Neural progenitor cell (in vitro differentiated cells): ENCODE data around the gene DMAC2.

Experiments used
- EZH2 ChIP-seq: fragments of 200-600 bp; sonication (generic); IDR thresholded peaks from 2 replicates; pipeline ENCODE4 v1.6.1; 2017; ENCODE audit warnings: antibody characterized with exemption, mild to moderate bottlenecking, moderate library complexity
- EZH2phosphoT487 ChIP-seq: fragments of 200-600 bp; sonication (generic); IDR thresholded peaks from 2 replicates; pipeline ENCODE4 v1.6.1; 2017; ENCODE audit warnings: antibody characterized with exemption
- TF ChIP-seq, protein P1 (sequence below): fragments of 200-600 bp; sonication (generic); IDR thresholded peaks from 2 replicates; pipeline ENCODE4 v1.5.1; 2017; ENCODE audit warnings: antibody characterized with exemption, mild to moderate bottlenecking

DNA sequence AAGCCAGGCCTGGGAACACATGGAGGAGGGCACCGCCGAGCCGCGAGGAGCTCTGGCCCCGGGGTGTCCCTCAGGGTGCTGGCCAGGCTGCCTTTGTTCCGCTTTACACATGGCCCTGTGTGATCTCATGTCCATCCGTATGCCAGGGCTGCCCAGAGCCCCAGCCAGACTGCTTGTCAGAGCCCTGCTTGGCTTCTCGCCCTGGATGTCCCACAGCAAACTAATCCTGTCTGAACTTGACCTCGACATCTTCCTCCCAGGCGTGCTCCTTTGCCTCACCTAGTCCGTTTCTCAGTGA lies 27.8 kb downstream of the DMAC2 start:
- TF ChIP-seq, protein P1, sequence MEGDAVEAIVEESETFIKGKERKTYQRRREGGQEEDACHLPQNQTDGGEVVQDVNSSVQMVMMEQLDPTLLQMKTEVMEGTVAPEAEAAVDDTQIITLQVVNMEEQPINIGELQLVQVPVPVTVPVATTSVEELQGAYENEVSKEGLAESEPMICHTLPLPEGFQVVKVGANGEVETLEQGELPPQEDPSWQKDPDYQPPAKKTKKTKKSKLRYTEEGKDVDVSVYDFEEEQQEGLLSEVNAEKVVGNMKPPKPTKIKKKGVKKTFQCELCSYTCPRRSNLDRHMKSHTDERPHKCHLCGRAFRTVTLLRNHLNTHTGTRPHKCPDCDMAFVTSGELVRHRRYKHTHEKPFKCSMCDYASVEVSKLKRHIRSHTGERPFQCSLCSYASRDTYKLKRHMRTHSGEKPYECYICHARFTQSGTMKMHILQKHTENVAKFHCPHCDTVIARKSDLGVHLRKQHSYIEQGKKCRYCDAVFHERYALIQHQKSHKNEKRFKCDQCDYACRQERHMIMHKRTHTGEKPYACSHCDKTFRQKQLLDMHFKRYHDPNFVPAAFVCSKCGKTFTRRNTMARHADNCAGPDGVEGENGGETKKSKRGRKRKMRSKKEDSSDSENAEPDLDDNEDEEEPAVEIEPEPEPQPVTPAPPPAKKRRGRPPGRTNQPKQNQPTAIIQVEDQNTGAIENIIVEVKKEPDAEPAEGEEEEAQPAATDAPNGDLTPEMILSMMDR: no peak
- TF ChIP-seq EZH2: no peak
- TF ChIP-seq EZH2phosphoT487: no peak
